Activated naive CD8-positive, alpha-beta T cell treated with anti-CD3 and anti-CD28 coated beads, Interleukin-2, amount 50 U/mL, for 16 hours (primary cell): ENCODE measurements around the gene TFPT.

Source experiments
- DNase-seq: peaks from one replicate; pipeline ENCODE4 v3.0.0-alpha.2; 2020; ENCODE audit warnings: low read depth, low spot score

Gene TFPT

GRCh38 chr19:54149021-54149812, 33.8 kb upstream of the TFPT start:
- no peak for DNase-seq

DNA sequence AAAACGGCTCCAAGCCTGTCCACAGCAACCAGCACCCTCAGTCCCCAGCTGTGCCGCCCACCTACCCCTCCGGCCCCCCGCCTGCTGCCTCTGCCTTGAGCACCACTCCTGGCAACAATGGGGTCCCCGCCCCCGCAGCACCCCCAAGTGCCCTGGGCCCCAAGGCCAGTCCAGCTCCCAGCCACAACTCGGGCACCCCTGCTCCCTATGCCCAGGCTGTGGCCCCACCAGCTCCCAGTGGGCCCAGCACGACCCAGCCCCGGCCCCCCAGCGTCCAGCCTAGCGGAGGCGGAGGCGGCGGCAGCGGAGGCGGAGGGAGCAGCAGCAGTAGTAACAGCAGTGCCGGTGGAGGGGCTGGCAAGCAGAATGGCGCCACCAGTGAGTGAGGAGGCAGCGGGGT, 32.7 kb upstream of the TFPT start:
- no peak for DNase-seq

- DNase-seq = no peak
Observed at GRCh38 chr19:54147676-54148075, 32.2 kb upstream of the TFPT start.

- no peak for DNase-seq
Observed at GRCh38 chr19:54145541-54146158, 30.2 kb upstream of the TFPT start.

DNA sequence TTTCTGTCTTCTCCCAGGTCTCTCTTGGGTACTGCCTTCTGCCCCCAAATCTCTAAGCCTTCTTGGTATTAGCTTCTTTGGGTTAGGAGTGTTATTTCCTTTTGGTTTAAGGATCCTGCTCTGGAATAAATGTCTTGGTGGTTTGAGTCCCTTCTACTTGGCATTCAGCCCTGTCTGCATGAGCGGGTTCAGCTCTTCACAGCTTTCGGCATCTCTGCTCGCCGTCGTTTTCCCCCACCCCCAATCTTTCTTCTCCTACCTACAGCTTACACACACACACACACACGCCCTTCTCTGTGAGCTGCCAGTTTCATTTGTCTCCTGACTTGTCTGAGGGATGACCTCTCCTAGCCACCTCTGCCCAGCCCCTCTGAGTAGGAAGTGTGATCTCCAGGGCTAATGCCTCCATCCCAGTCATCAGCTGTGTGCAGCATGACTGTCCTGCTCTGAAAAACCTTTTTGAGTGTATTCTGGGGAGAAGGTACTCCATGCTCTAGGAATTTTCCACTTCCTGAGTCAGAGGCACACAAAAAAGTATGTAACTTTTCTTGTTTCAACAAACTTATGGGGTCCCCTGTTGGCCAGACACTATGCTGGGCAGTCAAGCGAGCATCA, 26.8 kb upstream of the TFPT start:
- no peak for DNase-seq

GRCh38 chr19:54141356-54141755, 25.9 kb upstream of the TFPT start:
- DNase-seq = no peak

GRCh38 chr19:54138489-54139256, 23.2 kb upstream of the TFPT start:
- no peak for DNase-seq

DNA sequence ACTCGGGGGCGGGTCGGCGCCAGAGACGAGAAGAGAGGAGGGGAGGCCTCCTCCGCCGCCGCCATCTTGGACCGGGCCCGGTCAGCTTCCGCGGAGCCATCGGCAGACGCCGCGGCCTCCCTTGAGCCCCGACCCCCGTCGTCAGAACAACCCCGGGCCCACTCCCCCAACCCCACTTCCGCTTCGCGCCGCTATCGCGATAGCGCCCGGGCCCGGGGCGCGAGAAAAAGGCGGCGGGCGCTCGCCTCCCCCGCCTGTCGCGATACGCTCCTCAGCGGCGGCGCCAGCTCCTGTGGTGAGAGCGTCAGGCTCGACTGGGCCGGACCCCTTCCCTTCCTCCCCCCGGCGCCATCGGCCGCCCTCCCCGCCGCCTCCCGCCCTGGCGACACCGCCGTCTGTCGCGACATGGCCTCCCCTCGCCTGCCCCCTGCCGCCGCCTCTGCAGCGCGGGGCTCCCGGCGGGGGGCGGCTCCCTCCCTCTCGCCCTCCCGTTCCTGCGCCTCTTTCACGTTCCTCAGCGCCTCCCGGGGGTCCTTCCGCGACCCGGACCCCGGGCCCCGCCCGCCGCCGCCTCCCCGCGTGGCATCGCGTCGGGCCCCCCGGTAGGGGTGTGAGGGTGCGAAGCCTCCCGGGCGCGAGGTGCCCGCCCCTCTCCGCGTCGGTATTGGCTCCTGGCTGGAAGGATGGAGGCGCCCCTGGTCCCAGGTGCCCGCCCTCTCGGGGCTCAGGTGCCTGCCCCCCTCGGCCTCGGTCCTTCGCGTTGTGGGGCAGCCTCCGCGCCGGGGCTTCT, 22.4 kb upstream of the TFPT start, which contains the start of gene CNOT3:
Gene CNOT3, plus strand, starts transcription at position 64 of the 790 bp plus-strand sequence. CDS start 5,217 bp downstream, outside the sequence.
- DNase-seq = no peak

GRCh38 chr19:54136864-54137698, 21.6 kb upstream of the TFPT start:
- peak; percentile 98 for DNase-seq

DNA sequence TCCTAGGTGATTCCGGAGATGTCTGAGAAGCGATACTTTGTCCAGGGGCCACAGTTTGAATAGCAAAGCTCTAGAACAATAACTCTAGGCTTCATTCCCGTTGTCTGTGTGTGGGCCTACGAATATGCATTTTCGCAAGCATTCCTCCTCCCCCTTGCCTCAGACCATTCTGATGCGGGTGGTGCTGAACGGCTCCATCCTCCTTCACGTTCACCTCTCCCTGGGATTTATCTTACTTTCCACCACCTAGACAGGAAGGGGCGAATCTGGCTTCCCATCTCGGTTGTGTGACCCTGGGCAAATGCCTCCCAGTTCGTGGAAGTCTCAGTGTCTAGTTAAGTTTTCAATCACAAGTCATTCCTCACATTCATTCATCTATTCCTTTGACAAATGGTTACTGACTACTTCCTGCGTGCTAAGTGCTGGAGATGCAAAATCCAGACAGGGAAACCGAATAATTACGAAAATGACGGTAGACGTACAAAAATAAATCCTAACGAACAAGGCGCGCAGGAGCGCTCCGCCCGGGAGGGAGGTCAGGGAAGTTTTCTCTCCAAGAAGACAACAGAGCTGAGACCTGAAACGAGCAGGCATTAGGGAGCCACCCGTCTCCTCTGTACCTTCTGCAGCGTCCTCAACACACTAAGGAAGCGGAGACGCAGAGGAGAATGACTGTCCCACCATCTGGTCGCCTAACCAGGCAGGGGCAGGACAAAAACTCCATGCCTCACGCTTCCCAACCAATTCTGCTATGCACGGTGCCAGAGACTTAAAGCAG, 20.8 kb upstream of the TFPT start:
- DNase-seq = no peak

GRCh38 chr19:54133957-54134590, 18.6 kb upstream of the TFPT start:
- DNase-seq = no peak

DNA sequence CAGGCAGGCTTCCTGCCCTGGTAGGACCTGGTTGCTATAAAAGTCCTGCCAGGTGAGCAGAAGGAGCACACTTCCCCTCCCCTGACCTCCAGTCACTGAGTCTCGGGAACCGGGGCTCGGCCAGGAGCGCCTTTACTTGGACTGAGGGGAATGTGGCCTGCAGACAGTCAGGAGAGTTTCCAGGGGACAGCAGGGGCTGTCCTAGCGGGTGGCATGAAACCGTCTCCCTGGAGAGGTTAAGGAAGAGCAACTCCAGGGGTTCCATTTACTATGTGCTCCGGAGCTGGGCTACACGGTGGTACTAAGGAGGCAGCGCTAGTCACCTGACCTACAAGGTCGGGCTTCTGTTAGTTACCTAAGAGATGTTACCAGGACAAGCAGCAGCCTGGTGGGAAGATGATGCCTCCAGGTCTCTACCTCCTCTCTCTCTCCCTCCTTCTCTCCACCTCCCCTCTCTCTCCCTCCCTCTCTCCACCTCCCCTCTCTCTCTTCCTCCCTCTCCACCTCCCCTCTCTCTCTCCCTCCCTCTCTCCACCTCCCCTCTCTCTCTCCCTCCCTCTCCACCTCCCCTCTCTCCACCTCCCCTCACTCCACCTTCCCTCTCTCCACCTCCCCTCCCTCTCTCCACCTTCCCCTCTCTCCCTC, 18.0 kb upstream of the TFPT start:
- no peak for DNase-seq

DNA sequence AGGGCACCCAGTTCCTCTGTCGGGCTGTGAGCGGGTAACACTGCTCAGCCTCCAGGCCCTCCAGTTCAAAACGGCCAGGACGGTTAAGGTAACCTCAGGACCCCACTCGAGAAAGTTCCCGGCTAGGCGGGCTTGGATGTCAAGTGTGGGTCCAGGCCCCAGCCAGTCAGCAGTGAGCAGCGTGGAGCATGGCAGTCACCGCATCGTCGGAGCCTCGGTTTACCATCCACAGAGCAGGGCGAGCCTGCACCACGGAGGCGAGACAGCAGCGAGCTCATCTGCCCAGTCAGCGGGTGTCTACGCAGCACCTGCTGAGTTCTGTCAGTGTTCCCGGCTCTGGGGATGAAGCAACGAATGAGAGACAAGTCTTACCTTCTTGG, 14.2 kb upstream of the TFPT start:
- no peak for DNase-seq

DNA sequence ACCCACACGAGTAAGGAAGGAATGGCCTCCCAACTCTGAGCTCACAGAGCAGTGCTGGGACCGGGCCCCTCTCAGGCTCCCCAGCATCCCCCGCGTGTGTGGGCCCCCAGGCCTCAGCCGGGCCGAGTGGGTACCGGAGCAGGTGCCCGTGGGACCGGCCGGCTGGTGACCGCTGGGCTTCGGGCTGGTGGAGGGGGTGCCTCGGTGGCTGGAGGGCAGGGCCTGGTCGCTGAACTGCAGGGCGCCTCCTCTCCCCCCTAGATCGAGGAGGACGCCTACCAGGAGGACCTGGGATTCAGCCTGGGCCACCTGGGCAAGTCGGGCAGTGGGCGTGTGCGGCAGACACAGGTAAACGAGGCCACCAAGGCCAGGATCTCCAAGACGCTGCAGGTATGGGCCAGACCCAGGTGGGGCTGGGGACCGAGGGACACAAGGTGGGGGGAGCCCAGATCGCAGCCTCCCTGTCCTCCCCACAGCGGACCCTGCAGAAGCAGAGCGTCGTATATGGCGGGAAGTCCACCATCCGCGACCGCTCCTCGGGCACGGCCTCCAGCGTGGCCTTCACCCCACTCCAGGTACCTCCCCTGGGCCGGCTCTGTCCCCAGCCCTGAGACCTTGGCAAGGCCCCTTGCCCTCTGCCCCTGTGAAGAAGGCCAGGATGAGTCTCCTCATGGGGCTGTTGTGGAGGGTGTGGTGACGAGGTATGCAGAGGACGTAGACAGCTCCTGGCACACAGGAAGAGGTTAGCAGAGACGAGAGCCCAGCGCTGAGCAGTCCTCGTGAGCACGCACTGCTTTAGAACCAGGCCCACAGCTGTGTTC, 13.5 kb upstream of the TFPT start:
- no peak for DNase-seq

- no peak for DNase-seq
Observed at GRCh38 chr19:54128441-54128725, 12.9 kb upstream of the TFPT start.

- no peak for DNase-seq
Observed at GRCh38 chr19:54127688-54128440, 12.4 kb upstream of the TFPT start.

- no peak for DNase-seq
Observed at GRCh38 chr19:54125713-54126112, 10.3 kb upstream of the TFPT start.
